ENCODE measurements around the gene SMURF1.

DNA sequence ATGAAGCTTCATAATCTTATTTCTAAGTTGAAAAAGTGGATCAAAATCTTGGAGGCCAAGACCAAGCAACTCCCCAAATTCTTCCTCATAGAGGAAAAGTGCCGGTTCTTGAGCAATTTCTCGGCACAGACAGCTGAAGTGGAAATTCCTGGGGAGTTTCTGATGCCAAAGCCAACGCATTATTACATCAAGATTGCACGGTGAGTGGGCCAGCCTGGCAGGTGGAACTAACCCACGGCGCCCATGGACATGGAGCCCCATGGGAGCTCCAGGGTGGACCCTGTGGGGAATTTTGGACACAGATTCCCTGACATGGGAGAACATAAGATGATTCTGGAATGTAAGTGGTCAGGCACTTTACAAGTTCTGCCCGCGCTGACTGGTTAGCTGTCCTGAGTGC lies 139.7 kb downstream of the SMURF1 start:
- TF ChIP-seq, protein P1, sequence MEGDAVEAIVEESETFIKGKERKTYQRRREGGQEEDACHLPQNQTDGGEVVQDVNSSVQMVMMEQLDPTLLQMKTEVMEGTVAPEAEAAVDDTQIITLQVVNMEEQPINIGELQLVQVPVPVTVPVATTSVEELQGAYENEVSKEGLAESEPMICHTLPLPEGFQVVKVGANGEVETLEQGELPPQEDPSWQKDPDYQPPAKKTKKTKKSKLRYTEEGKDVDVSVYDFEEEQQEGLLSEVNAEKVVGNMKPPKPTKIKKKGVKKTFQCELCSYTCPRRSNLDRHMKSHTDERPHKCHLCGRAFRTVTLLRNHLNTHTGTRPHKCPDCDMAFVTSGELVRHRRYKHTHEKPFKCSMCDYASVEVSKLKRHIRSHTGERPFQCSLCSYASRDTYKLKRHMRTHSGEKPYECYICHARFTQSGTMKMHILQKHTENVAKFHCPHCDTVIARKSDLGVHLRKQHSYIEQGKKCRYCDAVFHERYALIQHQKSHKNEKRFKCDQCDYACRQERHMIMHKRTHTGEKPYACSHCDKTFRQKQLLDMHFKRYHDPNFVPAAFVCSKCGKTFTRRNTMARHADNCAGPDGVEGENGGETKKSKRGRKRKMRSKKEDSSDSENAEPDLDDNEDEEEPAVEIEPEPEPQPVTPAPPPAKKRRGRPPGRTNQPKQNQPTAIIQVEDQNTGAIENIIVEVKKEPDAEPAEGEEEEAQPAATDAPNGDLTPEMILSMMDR (IDR thresholded peaks at IDR 0.05), result no peak
- TF ChIP-seq POLR2A (IDR thresholded peaks at IDR 0.05) (no peak), EP300 (IDR thresholded peaks at IDR 0.05) (no peak)

All from suprapubic skin (tissue), 3 donors.